Neural cell (in vitro differentiated cells): ENCODE data around the gene CKM. TPM values are rescaled to one million over a fixed set of nuclear protein-coding genes. Genes with fewer than 3 reads are reported as not detected.

Source experiments
- H2AFZ ChIP-seq: fragments of 200-600, 300-800 bp; sonication (generic), shearing (Covaris generic); 2 replicates; pipeline ENCODE4 v1.6.0; 2014; ENCODE audit warnings: low read depth, mild to moderate bottlenecking, antibody characterized with exemption, low read length, moderate library complexity
- H3F3A ChIP-seq: fragments of 200-600 bp; shearing (Covaris generic); 2 replicates; pipeline ENCODE4 v1.6.1; 2016; ENCODE audit warnings: mild to moderate bottlenecking, moderate library complexity, mixed read lengths, antibody characterized with exemption, low read length; ENCODE audit not compliant: insufficient read depth, poor library complexity, severe bottlenecking
- H3K27ac ChIP-seq: fragments of 200-600, 300-800 bp; sonication (generic), shearing (Covaris generic); 2 replicates; pipeline ENCODE4 v1.5.1; 2014; ENCODE audit warnings: mild to moderate bottlenecking, low read length, moderate library complexity
- H3K27me3 ChIP-seq: fragments of 300-800, 200-600 bp; sonication (generic), shearing (Covaris generic); 2 replicates; pipeline ENCODE4 v1.6.0; 2014; ENCODE audit warnings: mild to moderate bottlenecking, low read depth, low read length, moderate library complexity; ENCODE audit not compliant: insufficient read depth
- H3K36me3 ChIP-seq: fragments of 300-800, 200-600 bp; sonication (generic), shearing (Covaris generic); 2 replicates; pipeline ENCODE4 v1.5.1; 2014; ENCODE audit warnings: mild to moderate bottlenecking, antibody characterized with exemption, low read length, moderate library complexity; ENCODE audit not compliant: insufficient read depth
- H3K4me2 ChIP-seq: fragments of 300-800, 200-600 bp; sonication (generic), shearing (Covaris generic); 2 replicates; pipeline ENCODE4 v1.6.0; 2014; ENCODE audit warnings: mild to moderate bottlenecking, low read length
- H3K4me3 ChIP-seq: fragments of 300-800, 200-600 bp; sonication (generic), shearing (Covaris generic); 2 replicates; pipeline ENCODE4 v1.5.1; 2014; ENCODE audit warnings: mild to moderate bottlenecking, low read length, moderate library complexity
- H3K79me2 ChIP-seq: fragments of 200-600 bp; shearing (Covaris generic); replicated peaks from 2 replicates; pipeline ENCODE4 v1.6.0; 2014; ENCODE audit warnings: mild to moderate bottlenecking, low read length, moderate library complexity; ENCODE audit not compliant: insufficient read depth
- H3K9ac ChIP-seq: fragments of 300-800, 200-600 bp; sonication (generic), shearing (Covaris generic); 2 replicates; pipeline ENCODE4 v1.6.1; 2016; ENCODE audit warnings: mild to moderate bottlenecking, low read length, mixed read lengths
- H3K9me2 ChIP-seq: fragments of 200-600 bp; shearing (Covaris generic); 2 replicates; pipeline ENCODE4 v1.6.1; 2016; ENCODE audit warnings: mild to moderate bottlenecking, low read length, mixed read lengths; ENCODE audit not compliant: insufficient read depth
- H3K9me3 ChIP-seq: fragments of 200-600, 300-800 bp; sonication (generic), shearing (Covaris generic); 2 replicates; pipeline ENCODE4 v1.6.1; 2016; ENCODE audit warnings: mild to moderate bottlenecking, mixed run types, low read length, moderate library complexity, mixed read lengths
- H4K20me1 ChIP-seq: fragments of 200-600 bp; shearing (Covaris generic); 2 replicates; pipeline ENCODE4 v1.6.1; 2016; ENCODE audit warnings: mild to moderate bottlenecking, mixed run types; ENCODE audit not compliant: insufficient read depth
- EP300 ChIP-seq: fragments of 450-650 bp; conservative IDR thresholded peaks from 2 replicates; pipeline ENCODE4 v1.6.1; 2014; ENCODE audit warnings: antibody characterized with exemption, mild to moderate bottlenecking, moderate library complexity; ENCODE audit not compliant: poor library complexity, severe bottlenecking
- EZH2 ChIP-seq: fragments of 200-600, 300-800 bp; shearing (Covaris generic), sonication (generic); IDR thresholded peaks from 2 replicates; pipeline ENCODE4 v1.6.1; 2014; ENCODE audit warnings: antibody characterized with exemption, low read length, borderline replicate concordance, mild to moderate bottlenecking; ENCODE audit not compliant: insufficient read depth, poor library complexity, severe bottlenecking
- MXI1 ChIP-seq: fragments of 450-650 bp; conservative IDR thresholded peaks from 2 replicates; pipeline ENCODE4 v1.6.1; 2014; ENCODE audit warnings: antibody characterized with exemption, mild to moderate bottlenecking; ENCODE audit not compliant: poor library complexity, severe bottlenecking
- POLR2AphosphoS5 ChIP-seq: IDR thresholded peaks from 2 replicates; pipeline ENCODE4 v1.6.1; 2012
- RAD21 ChIP-seq: fragments of 450-650 bp; conservative IDR thresholded peaks from 2 replicates; pipeline ENCODE4 v1.6.1; 2014; ENCODE audit warnings: antibody characterized with exemption, mild to moderate bottlenecking, moderate library complexity
- SMC3 ChIP-seq: fragments of 450-650 bp; conservative IDR thresholded peaks from 2 replicates; pipeline ENCODE4 v1.6.1; 2014; ENCODE audit warnings: antibody characterized with exemption, mild to moderate bottlenecking, moderate library complexity; ENCODE audit not compliant: poor library complexity
- TAF1 ChIP-seq: IDR thresholded peaks from 2 replicates; pipeline ENCODE4 v1.6.1; 2012; ENCODE audit warnings: low read depth
- polyA plus RNA-seq: library from polyadenylated mRNA; depleted of rRNA; stranded (reverse); fragments of >200 nt; gene quantifications from 2 replicates; pipeline ENCODE4 v1.2.3, GENCODE V29; 2014
- TF ChIP-seq, protein P1 (sequence below): fragments of 450-650 bp; IDR thresholded peaks from 2 replicates; pipeline ENCODE4 v1.5.1; 2014; ENCODE audit warnings: antibody characterized with exemption, mild to moderate bottlenecking, moderate library complexity; ENCODE audit not compliant: poor library complexity, severe bottlenecking
- TF ChIP-seq, protein P2 (sequence below): IDR thresholded peaks from 2 replicates; pipeline ENCODE4 v1.6.1; 2012; ENCODE audit warnings: borderline replicate concordance

Gene CKM
- polyA plus RNA-seq, 1 donor from 2014 or later: 0.14 TPM

DNA sequence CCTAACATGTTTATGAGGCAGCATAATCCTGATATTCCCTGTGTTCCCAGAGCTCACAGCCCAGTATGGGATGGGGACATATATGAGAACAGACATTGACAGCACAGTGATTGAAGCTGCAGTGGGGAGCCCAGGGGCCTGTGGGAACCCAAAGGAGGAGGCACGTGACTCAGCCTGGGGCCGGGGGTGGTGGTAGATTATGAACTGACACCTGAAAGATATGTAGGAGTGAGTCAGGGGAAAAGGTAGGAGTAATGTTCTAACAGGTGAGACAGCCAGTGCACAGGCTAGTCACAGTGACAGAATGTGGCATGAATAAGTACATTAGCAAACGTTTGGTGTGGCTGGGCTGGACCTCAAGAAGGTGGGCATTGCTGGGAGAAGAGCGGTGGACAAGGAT is 29.0 kb downstream of the CKM start:
- Histone ChIP-seq H3K79me2 (no peaks in the 10 kb centered on the region), H3K27ac (no peak overlapping the region), H3K9ac (no peak overlapping the region), H3K27me3 (no peaks in the 10 kb centered on the region), H3K4me3 (no peak overlapping the region), H3F3A (no peaks in the 10 kb centered on the region), H3K36me3 (peaks cover 17% of the 10 kb centered on the region), H3K4me2 (no peak overlapping the region), H2AFZ (no peak overlapping the region), H4K20me1 (no peaks in the 10 kb centered on the region), H3K9me3 (no peaks in the 10 kb centered on the region), H3K9me2 (no peaks in the 10 kb centered on the region)
- no peak for TF ChIP-seq TAF1
- TF ChIP-seq, protein P1, sequence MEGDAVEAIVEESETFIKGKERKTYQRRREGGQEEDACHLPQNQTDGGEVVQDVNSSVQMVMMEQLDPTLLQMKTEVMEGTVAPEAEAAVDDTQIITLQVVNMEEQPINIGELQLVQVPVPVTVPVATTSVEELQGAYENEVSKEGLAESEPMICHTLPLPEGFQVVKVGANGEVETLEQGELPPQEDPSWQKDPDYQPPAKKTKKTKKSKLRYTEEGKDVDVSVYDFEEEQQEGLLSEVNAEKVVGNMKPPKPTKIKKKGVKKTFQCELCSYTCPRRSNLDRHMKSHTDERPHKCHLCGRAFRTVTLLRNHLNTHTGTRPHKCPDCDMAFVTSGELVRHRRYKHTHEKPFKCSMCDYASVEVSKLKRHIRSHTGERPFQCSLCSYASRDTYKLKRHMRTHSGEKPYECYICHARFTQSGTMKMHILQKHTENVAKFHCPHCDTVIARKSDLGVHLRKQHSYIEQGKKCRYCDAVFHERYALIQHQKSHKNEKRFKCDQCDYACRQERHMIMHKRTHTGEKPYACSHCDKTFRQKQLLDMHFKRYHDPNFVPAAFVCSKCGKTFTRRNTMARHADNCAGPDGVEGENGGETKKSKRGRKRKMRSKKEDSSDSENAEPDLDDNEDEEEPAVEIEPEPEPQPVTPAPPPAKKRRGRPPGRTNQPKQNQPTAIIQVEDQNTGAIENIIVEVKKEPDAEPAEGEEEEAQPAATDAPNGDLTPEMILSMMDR: no peak
- no peak for TF ChIP-seq POLR2AphosphoS5
- TF ChIP-seq EP300: no peak
- TF ChIP-seq MXI1: no peak
- TF ChIP-seq SMC3: no peak
- TF ChIP-seq, protein P2, sequence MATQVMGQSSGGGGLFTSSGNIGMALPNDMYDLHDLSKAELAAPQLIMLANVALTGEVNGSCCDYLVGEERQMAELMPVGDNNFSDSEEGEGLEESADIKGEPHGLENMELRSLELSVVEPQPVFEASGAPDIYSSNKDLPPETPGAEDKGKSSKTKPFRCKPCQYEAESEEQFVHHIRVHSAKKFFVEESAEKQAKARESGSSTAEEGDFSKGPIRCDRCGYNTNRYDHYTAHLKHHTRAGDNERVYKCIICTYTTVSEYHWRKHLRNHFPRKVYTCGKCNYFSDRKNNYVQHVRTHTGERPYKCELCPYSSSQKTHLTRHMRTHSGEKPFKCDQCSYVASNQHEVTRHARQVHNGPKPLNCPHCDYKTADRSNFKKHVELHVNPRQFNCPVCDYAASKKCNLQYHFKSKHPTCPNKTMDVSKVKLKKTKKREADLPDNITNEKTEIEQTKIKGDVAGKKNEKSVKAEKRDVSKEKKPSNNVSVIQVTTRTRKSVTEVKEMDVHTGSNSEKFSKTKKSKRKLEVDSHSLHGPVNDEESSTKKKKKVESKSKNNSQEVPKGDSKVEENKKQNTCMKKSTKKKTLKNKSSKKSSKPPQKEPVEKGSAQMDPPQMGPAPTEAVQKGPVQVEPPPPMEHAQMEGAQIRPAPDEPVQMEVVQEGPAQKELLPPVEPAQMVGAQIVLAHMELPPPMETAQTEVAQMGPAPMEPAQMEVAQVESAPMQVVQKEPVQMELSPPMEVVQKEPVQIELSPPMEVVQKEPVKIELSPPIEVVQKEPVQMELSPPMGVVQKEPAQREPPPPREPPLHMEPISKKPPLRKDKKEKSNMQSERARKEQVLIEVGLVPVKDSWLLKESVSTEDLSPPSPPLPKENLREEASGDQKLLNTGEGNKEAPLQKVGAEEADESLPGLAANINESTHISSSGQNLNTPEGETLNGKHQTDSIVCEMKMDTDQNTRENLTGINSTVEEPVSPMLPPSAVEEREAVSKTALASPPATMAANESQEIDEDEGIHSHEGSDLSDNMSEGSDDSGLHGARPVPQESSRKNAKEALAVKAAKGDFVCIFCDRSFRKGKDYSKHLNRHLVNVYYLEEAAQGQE: no peak
- no peak for TF ChIP-seq EZH2
- no peak for TF ChIP-seq RAD21

DNA sequence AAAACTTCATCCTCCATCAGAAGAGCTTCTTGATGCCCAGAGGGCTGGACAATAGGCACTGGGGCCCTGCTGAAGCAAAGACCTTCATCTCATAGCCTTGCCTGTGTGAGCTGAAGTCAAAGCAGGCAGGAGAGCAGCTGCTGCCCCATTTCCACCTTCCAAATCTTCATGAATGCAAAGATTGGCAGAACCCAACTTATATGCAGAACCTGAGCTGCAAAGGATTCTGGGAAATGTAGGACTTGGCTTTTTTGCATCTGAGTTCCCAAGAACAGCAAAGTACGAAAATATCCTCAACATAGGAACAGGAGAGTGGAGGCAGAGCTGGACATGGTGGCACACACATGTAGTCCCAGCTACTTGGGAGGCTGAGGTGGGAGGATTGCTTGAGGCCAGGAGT is 30.8 kb downstream of the CKM start:
- TF ChIP-seq POLR2AphosphoS5 (no peak), SMC3 (no peak), RAD21 (no peak), MXI1 (no peak), EZH2 (no peak), TAF1 (no peak), EP300 (no peak)
- TF ChIP-seq, protein P2: no peak
- TF ChIP-seq, protein P1: no peak
- no peak overlapping the region for H3K9ac ChIP-seq
- peaks cover 13% of the 10 kb centered on the region for H3K36me3 ChIP-seq
- H3K4me2 ChIP-seq: no peak overlapping the region
- no peak overlapping the region for H3K27ac ChIP-seq
- H3F3A ChIP-seq: no peaks in the 10 kb centered on the region
- H3K9me3 ChIP-seq: no peaks in the 10 kb centered on the region
- no peak overlapping the region for H3K4me3 ChIP-seq
- no peaks in the 10 kb centered on the region for H3K9me2 ChIP-seq
- H4K20me1 ChIP-seq: no peaks in the 10 kb centered on the region
- H3K79me2 ChIP-seq: no peaks in the 10 kb centered on the region
- H3K27me3 ChIP-seq: no peaks in the 10 kb centered on the region
- H2AFZ ChIP-seq: no peak overlapping the region
